Mesendoderm (in vitro differentiated cells): ENCODE data around the gene OR10A4.

Source experiments
- DNase-seq: peaks from one replicate; pipeline ENCODE4 v3.0.0; 2013
- H2AK5ac ChIP-seq: 2 replicates; pipeline ENCODE4 v1.6.1; 2013; ENCODE audit warnings: low read length, inconsistent platforms
- H2BK120ac ChIP-seq: 2 replicates; pipeline ENCODE4 v1.6.1; 2013; ENCODE audit warnings: low read depth, mild to moderate bottlenecking, low read length, moderate library complexity, mixed read lengths
- H2BK15ac ChIP-seq: replicated peaks from 2 replicates; pipeline ENCODE4 v1.6.1; 2013; ENCODE audit warnings: low read depth, mild to moderate bottlenecking, moderate library complexity
- H2BK5ac ChIP-seq: 2 replicates; pipeline ENCODE4 v1.6.1; 2013; ENCODE audit warnings: low read length, inconsistent platforms
- H3K18ac ChIP-seq: 2 replicates; pipeline ENCODE4 v1.6.1; 2013; ENCODE audit warnings: mild to moderate bottlenecking, low read length, mixed read lengths
- H3K23ac ChIP-seq: one replicate; pipeline ENCODE4 v1.6.1; 2013; ENCODE audit warnings: low read length
- H3K27ac ChIP-seq: 2 replicates; pipeline ENCODE4 v1.5.1; 2013; ENCODE audit warnings: low read depth, mild to moderate bottlenecking, inconsistent platforms, low read length, moderate library complexity
- H3K27me3 ChIP-seq: 2 replicates; pipeline ENCODE4 v1.6.1; 2013; ENCODE audit warnings: low read length, control low read depth, mild to moderate bottlenecking, inconsistent platforms; ENCODE audit not compliant: insufficient read depth, poor library complexity
- H3K36me3 ChIP-seq: 2 replicates; pipeline ENCODE4 v1.6.1; 2013; ENCODE audit warnings: low read length, inconsistent platforms; ENCODE audit not compliant: control insufficient read depth, insufficient read depth
- H3K4ac ChIP-seq: one replicate; pipeline ENCODE4 v1.6.1; 2013; ENCODE audit warnings: low read depth, mild to moderate bottlenecking, low read length, moderate library complexity
- H3K4me1 ChIP-seq: 2 replicates; pipeline ENCODE4 v1.6.1; 2013; ENCODE audit warnings: low read depth, low read length, inconsistent platforms; ENCODE audit not compliant: control insufficient read depth
- H3K4me2 ChIP-seq: 2 replicates; pipeline ENCODE4 v1.6.1; 2013; ENCODE audit warnings: low read length
- H3K4me3 ChIP-seq: 2 replicates; pipeline ENCODE4 v1.5.1; 2013; ENCODE audit warnings: mild to moderate bottlenecking, low read length
- H3K56ac ChIP-seq: one replicate; pipeline ENCODE4 v1.6.1; 2013; ENCODE audit warnings: low read length
- H3K79me1 ChIP-seq: 2 replicates; pipeline ENCODE4 v1.6.1; 2013; ENCODE audit warnings: low read length, inconsistent platforms
- H3K79me2 ChIP-seq: 2 replicates; pipeline ENCODE4 v1.6.1; 2013; ENCODE audit warnings: mild to moderate bottlenecking, low read length; ENCODE audit not compliant: control insufficient read depth, insufficient read depth
- H3K9ac ChIP-seq: 2 replicates; pipeline ENCODE4 v1.6.1; 2013; ENCODE audit warnings: low read length, inconsistent platforms
- H4K5ac ChIP-seq: one replicate; pipeline ENCODE4 v1.6.1; 2013; ENCODE audit warnings: low read length
- H4K8ac ChIP-seq: one replicate; pipeline ENCODE4 v1.6.1; 2013; ENCODE audit warnings: low read depth, mild to moderate bottlenecking, control low read depth, low read length, moderate library complexity
- WGBS: extraction: QIAGEN DNeasy Blood & Tissue Kit; methylation state at CpG from one replicate; pipeline ENCODE4 v1.1.7; 2013; ENCODE audit warnings: low lambda C conversion rate, missing lambda C conversion rate; ENCODE audit not compliant: insufficient coverage; ENCODE audit errors: extremely low coverage; 5-methylcytosine and 5-hydroxymethylcytosine counted together

Gene OR10A4

DNA sequence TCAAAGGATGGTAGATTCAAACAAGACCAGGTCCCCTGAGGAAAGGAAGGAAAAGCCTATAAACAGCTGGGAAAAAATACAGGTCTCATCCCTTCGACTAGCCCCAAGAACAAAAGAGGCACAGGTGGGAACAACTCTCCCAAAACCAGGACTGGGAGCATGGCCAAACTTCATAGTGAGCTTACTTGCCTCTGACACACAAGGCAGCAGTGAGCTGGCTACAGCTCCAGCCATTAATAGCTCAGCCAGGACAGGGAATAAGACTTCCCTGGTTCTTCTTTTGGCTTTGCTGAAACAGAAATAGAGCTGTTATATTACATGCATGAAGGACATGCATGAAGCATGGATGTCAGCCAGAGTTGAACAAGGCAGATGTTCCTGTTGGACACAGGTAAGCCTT lies 13.5 kb upstream of the OR10A4 start, which contains the start of gene OR10A2:
OR10A2 (plus strand) TSS at position 97 of the 400 bp plus-strand sequence. CDS start 6,698 bp downstream, outside the sequence.
- H3K9ac ChIP-seq: no peak within 1 kb of the TSS
- H3K27ac ChIP-seq: no peak within 1 kb of the TSS
- H2AK5ac ChIP-seq: no peak within 1 kb of the TSS
- H3K79me2 ChIP-seq: no peaks in the 10 kb centered on the region
- no peak within 1 kb of the TSS for H4K5ac ChIP-seq
- no CpG with 5 or more reads among the region's 1 CpG for WGBS
- H4K8ac ChIP-seq: no peak within 1 kb of the TSS
- no peaks in the 10 kb centered on the region for H3K36me3 ChIP-seq
- no peak within 1 kb of the TSS for H3K4ac ChIP-seq
- H2BK120ac ChIP-seq: no peak within 1 kb of the TSS
- DNase-seq: peak; percentile 13
- H3K4me3 ChIP-seq: no peak within 1 kb of the TSS
- no peak within 1 kb of the TSS for H3K23ac ChIP-seq
- no peaks in the 10 kb centered on the region for H3K79me1 ChIP-seq
- H2BK15ac ChIP-seq: no peak within 1 kb of the TSS
- no peak within 1 kb of the TSS for H3K4me2 ChIP-seq
- H3K18ac ChIP-seq: no peak within 1 kb of the TSS
- H3K4me1 ChIP-seq: no peaks in the 10 kb centered on the region
- no peaks in the 10 kb centered on the region for H3K27me3 ChIP-seq
- H3K56ac ChIP-seq: no peak within 1 kb of the TSS
- no peak within 1 kb of the TSS for H2BK5ac ChIP-seq

DNA sequence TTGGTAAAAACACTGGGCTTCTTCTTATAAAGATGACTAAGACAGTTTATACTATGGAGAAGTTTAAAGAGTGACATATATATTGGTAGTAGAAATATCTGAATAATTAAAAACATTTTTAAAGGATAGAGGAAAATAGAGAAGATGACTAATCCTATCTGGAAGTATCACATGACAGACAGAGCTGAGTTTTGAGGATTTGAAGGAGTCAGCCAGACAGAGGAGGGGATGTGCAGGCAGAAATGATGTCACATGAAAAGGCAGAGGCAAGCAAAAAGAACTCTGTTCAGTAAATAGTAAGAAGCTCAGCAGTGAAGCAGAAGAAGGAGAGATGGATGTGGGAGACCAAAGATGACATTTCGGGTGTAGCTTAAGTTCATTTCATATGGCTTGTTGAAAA lies 12.0 kb upstream of the OR10A4 start:
- H3K4ac ChIP-seq: no peak overlapping the region

DNA sequence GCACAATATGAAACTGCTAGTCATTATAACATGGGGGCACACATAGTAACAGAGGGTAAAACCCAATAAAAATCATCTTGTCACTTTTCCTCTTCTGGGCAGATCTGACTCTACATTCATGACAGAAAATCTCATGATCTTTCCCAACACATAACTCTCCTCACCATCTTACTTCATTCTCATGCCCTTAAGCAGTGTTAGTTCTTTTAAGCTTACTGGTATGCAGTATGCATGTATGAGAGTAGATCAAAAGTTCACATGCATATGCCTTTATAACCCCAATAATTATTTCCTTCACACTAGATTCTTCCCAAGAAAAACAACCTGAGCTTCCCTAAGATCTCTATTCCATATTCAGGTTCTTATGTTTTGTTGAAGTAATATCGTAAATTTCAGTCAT lies 5.1 kb upstream of the OR10A4 start:
- WGBS: no CpG with 5 or more reads among the region's 1 CpG

More for the DNA sequence above, 12.0 kb upstream of the OR10A4 start:
- H3K9ac ChIP-seq: no peak overlapping the region
- H2BK5ac ChIP-seq: no peak overlapping the region
- no peak overlapping the region for H4K8ac ChIP-seq
- no peak overlapping the region for H3K4me2 ChIP-seq
- no peak for DNase-seq
- H3K79me2 ChIP-seq: no peaks in the 10 kb centered on the region
- H2BK15ac ChIP-seq: no peak overlapping the region
- H3K4me3 ChIP-seq: no peak overlapping the region
- no peak overlapping the region for H3K27ac ChIP-seq
- H3K56ac ChIP-seq: no peak overlapping the region
- H3K4me1 ChIP-seq: no peaks in the 10 kb centered on the region
- H3K79me1 ChIP-seq: no peaks in the 10 kb centered on the region
- H2AK5ac ChIP-seq: no peak overlapping the region
- no peak overlapping the region for H3K18ac ChIP-seq
- H3K27me3 ChIP-seq: no peaks in the 10 kb centered on the region
- H3K23ac ChIP-seq: no peak overlapping the region
- WGBS: no CpG with 5 or more reads among the region's 1 CpG
- H2BK120ac ChIP-seq: no peak overlapping the region
- no peak overlapping the region for H4K5ac ChIP-seq
- no peaks in the 10 kb centered on the region for H3K36me3 ChIP-seq

DNA sequence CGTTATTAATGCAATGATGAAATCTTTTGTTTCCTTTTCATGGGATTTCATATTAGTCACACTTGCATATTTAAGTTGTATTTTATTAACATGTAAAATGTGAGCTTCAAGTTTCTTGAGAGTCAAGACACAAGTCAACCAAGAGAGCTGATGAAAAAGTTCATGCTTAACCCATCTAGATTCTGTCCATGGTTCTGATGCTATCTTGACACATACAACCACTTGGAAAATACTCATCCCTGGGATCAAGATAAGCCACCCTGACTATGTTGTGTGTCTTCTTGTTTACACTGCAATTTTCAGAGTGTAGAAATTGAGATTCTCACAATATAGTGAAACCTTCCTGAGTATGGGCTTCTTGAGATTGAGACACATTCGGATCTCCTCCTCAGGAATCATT lies 664 bp upstream of the OR10A4 start:
- WGBS: no CpG with 5 or more reads among the region's 2 CpGs
- no peak overlapping the region for H3K18ac ChIP-seq

More for the DNA sequence above, 5.1 kb upstream of the OR10A4 start:
- Histone ChIP-seq H3K36me3 (no peaks in the 10 kb centered on the region), H3K79me2 (no peaks in the 10 kb centered on the region), H4K5ac (no peak overlapping the region), H2BK120ac (no peak overlapping the region), H3K27me3 (no peaks in the 10 kb centered on the region), H3K4me3 (no peak overlapping the region), H3K79me1 (no peaks in the 10 kb centered on the region), H2AK5ac (no peak overlapping the region), H4K8ac (no peak overlapping the region), H2BK5ac (no peak overlapping the region), H3K27ac (no peak overlapping the region), H3K4ac (no peak overlapping the region), H3K4me1 (no peaks in the 10 kb centered on the region), H3K4me2 (no peak overlapping the region), H2BK15ac (no peak overlapping the region), H3K9ac (no peak overlapping the region), H3K23ac (no peak overlapping the region), H3K56ac (no peak overlapping the region), H3K18ac (no peak overlapping the region)
- DNase-seq: no peak

DNA sequence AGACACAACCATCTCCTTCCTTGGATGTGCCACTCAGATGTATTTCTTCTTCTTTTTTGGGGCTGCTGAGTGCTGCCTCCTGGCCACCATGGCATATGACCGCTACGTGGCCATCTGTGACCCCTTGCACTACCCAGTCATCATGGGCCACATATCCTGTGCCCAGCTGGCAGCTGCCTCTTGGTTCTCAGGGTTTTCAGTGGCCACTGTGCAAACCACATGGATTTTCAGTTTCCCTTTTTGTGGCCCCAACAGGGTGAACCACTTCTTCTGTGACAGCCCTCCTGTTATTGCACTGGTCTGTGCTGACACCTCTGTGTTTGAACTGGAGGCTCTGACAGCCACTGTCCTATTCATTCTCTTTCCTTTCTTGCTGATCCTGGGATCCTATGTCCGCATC lies 489 bp downstream of the OR10A4 start:
- Histone ChIP-seq H4K5ac (no peak overlapping the region), H2BK120ac (no peak overlapping the region), H3K18ac (no peak overlapping the region), H3K27ac (no peak overlapping the region), H3K4ac (no peak overlapping the region), H3K23ac (no peak overlapping the region), H2AK5ac (no peak overlapping the region), H3K56ac (no peak overlapping the region), H3K9ac (no peak overlapping the region), H2BK15ac (no peak overlapping the region), H3K4me1 (no peaks in the 10 kb centered on the region), H3K79me2 (no peaks in the 10 kb centered on the region), H3K36me3 (no peaks in the 10 kb centered on the region), H3K4me2 (no peak overlapping the region), H3K79me1 (no peaks in the 10 kb centered on the region), H3K27me3 (no peaks in the 10 kb centered on the region), H3K4me3 (no peak overlapping the region), H2BK5ac (no peak overlapping the region), H4K8ac (no peak overlapping the region)
- WGBS: no CpG with 5 or more reads among the region's 3 CpGs
- no peak for DNase-seq

More for the DNA sequence above, 664 bp upstream of the OR10A4 start:
- no peak overlapping the region for H3K4me2 ChIP-seq
- H3K4ac ChIP-seq: no peak overlapping the region
- no peak overlapping the region for H2BK120ac ChIP-seq
- no peak for DNase-seq
- H3K9ac ChIP-seq: no peak overlapping the region
- no peak overlapping the region for H4K5ac ChIP-seq
- H3K56ac ChIP-seq: no peak overlapping the region
- no peak overlapping the region for H2AK5ac ChIP-seq
- no peak overlapping the region for H4K8ac ChIP-seq
- H3K79me1 ChIP-seq: no peaks in the 10 kb centered on the region
- H2BK15ac ChIP-seq: no peak overlapping the region
- H3K23ac ChIP-seq: no peak overlapping the region
- no peaks in the 10 kb centered on the region for H3K36me3 ChIP-seq
- H3K27me3 ChIP-seq: no peaks in the 10 kb centered on the region
- no peaks in the 10 kb centered on the region for H3K79me2 ChIP-seq
- H3K27ac ChIP-seq: no peak overlapping the region
- no peak overlapping the region for H3K4me3 ChIP-seq
- H3K4me1 ChIP-seq: no peaks in the 10 kb centered on the region
- no peak overlapping the region for H2BK5ac ChIP-seq

DNA sequence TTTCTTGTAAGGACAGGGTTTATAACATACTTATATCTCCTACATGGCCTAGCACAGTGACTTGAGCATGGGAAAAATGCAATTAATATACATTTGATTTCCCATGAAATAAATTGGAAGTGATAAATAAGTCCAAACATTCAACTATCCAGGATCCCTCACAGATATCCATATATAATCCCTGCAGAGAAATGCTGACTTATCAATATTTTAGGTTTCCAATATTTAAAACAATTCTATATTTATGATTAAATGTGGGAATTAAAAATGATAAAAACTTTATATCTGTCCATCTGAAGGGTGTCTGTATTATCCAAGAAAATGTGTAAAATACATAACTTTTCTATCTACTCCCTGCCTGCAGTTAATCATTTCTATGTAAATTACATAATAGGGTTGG lies 6.3 kb downstream of the OR10A4 start:
- Histone ChIP-seq H2BK15ac (no peak overlapping the region), H3K4ac (no peak overlapping the region), H2BK5ac (no peak overlapping the region), H3K36me3 (no peaks in the 10 kb centered on the region), H3K27me3 (no peaks in the 10 kb centered on the region), H3K79me1 (no peaks in the 10 kb centered on the region), H3K56ac (no peak overlapping the region), H3K18ac (no peak overlapping the region), H2BK120ac (no peak overlapping the region), H4K5ac (no peak overlapping the region), H3K4me3 (no peak overlapping the region), H3K23ac (no peak overlapping the region), H2AK5ac (no peak overlapping the region), H4K8ac (no peak overlapping the region), H3K27ac (no peak overlapping the region), H3K9ac (no peak overlapping the region), H3K4me1 (no peaks in the 10 kb centered on the region), H3K4me2 (no peak overlapping the region), H3K79me2 (no peaks in the 10 kb centered on the region)
- DNase-seq: no peak
